GM18505 (cell line): Measurements from ENCODE around the gene CCNB1.
"Not testable (repeated sequence)": the region's sequence is repeated elsewhere in the genome, so short reads cannot be mapped to it uniquely, and the experiment has no call there.

Source experiments
- ATAC-seq: cut with Tn5 transposase; IDR thresholded peaks from one replicate; pipeline ENCODE4 v1.9.1; 2021; ENCODE audit not compliant: unreplicated experiment
- POLR2A ChIP-seq: IDR thresholded peaks from 4 replicates; pipeline ENCODE4 v1.6.1; 2011; ENCODE audit warnings: borderline replicate concordance; ENCODE audit not compliant: insufficient read depth, insufficient read length; ENCODE audit errors: extremely low read depth

The CCNB1 gene

DNA sequence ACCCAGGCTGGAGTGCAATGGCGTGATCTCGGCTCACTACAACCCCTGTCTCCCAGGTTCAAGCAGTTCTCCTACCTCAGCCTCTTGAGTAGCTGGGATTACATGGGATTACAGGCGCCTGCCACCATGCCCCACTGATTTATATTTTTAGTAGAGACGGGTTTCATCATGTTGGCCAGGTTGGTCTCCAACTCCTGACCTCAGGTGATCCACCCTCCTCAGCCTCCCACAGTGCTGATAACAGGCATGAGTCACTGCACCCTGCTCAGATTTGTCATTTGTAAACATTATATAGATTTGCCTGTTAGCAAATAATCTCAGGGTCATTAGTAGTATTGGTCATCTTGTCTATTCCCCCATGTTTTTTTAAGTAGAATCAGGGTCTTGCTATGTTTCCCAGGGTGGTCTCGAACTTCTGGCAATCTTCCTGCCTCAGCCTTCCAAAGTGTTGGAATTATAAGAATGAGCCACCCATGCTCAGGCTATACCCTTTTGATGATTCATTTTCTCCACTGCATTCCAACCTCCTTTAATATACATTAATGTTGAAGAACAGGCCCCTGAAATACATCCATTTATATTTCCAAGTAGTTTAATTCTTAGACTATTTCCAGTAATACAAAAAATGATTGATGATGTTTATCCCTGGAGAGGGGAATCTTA is 39.7 kb downstream of the CCNB1 start:
- ATAC-seq, result no peak
- no peak for TF ChIP-seq POLR2A

DNA sequence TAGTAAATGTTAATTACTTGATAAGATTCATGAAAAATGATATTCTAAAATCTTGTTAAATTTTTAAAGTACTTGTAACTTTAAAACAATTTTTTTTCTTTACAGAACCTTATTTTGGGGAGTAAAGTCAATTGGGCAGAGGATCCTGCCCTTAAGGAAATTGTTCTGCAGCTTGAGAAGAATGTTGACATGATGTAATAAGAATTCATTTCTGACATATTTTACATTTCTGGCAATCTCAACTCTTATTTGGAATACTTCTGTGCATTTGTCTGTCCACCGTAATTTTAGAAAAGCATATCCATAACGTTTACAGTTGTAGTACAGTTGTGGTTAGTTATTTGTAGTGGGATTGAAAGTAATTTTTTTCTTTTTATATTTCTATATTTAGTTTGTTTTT is 42.7 kb downstream of the CCNB1 start:
- ATAC-seq, result no peak
- no peak for TF ChIP-seq POLR2A

DNA sequence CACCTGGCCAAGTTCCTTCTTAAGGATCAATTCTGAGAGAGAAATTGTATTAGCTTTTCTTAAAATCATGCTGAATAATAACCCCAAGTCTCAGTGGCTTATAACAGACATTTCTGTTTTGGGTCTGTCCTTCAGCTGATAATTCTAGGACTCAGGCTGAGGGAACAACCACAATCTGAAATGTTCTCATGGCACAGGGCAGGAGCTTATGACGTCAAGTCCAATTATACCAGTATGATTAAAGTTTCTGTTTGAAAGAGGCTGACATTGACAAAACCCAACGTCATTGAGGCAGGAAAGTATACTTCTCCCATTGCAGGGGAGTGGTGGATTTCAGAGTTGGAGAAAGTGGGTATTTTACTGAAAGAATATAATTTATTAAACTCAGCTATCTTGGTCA is 44.2 kb downstream of the CCNB1 start:
- TF ChIP-seq POLR2A, result no peak
- ATAC-seq, result no peak

DNA sequence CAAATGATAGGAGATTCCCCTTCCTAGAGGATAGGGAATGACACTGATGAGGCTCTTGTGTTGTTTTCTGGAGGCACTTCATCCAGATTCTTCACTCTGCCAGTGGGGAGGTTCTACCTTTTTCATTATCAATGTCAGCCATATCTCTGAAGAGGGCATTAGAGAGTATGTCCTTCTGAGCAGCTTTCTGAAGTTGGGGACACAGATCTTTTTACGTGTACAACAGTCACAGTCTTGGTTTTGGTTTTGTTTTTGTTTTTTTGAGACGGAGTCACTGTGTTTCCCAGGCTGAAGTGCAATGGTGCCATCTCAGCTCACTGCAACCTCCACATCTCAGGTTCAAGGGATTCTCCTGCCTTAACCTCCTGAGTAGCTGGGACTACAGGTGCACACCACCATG is 45.1 kb downstream of the CCNB1 start:
- no peak for TF ChIP-seq POLR2A
- no peak for ATAC-seq

DNA sequence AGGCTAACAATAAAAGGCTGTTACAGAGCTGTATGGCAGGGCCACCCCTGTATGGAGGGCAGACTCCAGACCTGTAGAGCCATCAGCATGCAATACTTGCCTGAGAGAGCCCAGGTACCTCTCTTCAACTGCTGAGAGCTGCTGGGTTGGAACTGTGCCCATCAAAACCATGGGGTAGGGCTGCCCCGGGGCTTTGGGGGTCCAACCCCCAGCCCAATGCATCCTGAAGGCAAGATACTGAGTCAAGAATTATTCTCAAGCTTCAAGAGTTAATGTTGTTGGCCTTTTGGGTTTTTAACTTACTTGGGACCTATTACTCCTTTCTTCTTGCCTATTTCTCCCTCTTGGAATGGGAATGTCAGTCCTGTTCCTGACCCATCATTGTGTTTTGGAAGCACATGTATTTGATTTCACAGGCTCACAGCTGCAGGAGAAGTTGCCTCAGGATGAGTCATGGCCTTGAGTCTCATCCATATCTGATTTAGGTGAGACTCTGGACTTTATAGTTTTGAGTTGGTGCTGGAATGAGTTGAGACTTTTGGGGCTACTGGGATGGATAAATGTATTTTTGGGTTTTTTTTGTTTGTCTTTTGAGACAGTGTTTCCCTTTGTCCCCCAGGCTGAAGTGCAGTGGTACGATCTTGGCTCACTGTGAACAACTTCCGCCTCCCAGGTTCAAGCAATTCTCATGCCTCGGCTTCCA is 46.7 kb downstream of the CCNB1 start:
- TF ChIP-seq POLR2A, result no peak
- ATAC-seq, result no peak

DNA sequence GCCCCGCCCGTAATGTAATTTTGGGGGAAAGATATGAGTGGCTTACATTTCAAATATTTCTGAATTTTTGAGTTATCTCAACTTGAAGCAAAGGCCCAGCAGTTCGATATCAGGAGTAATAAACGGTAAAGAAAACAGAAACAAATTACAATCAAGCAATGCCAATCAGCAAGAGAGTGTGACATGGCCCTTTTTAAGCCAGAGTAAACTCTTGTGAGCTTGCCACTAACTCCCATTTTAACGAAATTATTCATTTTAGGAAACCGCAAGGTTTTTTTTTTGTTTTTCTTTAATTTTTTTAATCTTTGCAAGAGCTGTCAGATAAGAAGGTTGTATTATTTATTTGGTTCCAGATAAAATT is 50.2 kb downstream of the CCNB1 start:
- ATAC-seq, result no peak
- no peak for TF ChIP-seq POLR2A

DNA sequence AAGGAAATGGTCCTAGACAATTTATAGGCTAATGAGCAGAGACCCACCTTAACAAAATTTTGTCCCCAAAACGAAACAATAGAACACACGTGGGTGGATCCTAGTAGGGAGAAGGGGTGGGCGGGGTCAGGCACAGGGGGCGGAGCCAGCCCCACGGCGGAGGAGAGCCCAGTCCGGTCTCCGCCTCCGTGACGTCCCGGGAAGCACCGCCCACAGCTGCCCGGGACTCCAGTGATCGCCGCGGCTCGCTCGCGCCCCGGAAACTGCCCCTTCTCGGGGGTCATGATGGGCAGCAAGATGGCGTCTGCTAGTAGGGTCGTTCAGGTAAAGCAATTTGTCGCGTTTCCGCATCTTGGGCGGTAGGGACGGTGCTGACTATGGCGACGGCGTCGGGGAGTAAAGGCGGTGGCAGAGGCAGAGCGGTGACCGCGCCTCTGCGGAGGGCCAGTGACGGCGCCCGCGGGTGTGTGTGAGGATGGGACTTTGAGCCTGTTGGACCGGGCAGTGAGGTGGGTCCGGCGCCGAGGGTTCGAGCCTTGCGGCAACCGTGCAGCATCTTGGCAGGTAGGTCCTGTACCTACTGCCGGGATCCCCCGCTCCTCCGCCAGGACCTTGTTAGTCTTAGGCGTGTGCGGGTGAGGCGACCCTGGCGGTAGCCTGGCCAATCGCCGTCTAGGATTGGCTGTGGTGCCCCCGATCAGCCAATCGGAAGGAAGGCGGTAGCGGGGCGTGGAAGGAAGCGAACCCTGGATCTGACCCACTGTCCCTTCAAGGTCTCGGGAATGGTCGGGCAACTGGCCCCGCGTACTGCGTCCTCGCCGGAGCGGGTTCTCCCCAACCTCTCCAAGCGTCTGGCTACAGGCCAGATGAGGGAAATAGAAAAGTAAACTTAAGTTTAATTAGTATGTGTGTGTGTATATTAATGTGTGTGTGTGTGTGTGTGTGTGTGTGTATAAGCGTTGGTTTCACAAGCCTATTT is 50.9 kb downstream of the CCNB1 start:
- peak; percentile 78 for TF ChIP-seq POLR2A

DNA sequence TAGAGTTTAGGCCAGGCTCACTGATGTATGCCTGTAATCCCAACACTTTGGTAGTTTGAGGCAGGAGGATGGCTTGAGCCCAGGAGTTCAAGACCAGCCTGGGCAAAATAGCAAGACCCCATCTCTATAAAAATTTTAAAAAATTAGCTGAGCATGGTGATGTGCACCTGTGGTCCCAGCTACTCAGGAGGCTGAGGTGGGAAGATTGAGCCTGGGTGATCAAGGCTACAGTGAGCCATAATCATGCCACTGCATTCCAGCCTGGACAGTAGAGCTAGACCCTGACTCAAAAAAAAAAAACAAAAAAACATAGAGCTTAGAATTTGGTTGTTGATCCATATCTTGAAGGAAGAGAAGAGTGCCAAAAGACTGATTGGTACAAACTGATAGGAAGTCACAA is 53.0 kb downstream of the CCNB1 start:
- ATAC-seq, result no peak
- no peak for TF ChIP-seq POLR2A

More for the DNA sequence above, 50.9 kb downstream of the CCNB1 start:
- peak; percentile 90 for ATAC-seq

DNA sequence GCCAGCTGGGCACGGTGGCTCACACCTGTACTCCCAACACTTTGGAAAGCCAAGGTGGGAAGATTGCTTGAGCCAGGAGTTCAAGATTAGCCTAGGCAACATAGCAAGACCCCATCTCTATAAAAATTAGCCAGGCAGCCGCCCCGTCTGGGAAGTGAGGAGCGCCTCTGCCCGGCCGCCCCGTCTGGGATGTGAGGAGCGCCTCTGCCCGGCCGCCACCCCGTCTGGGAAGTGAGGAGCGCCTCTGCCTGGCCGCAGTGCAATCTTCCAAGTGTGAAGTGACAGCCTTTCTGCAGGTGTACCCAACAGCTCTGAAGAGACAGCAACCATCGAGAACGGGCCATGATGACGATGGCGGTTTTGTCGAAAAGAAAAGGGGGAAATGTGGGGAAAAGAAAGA is 53.4 kb downstream of the CCNB1 start:
- not testable (repeated sequence) for ATAC-seq

DNA sequence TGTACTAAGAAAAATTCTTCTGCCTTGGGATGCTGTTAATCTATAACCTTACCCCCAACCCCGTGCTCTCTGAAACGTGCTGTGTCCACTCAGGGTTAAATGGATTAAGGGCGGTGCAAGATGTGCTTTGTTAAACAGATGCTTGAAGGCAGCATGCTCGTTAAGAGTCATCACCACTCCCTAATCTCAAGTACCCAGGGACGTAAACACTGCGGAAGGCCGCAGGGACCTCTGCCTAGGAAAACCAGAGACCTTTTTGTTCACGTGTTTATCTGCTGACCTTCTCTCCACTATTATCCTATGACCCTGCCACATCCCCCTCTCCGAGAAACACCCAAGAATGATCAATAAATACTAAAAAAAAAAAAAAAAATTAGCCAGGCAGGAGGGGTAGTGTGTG is 53.9 kb downstream of the CCNB1 start:
- ATAC-seq, result not testable (repeated sequence)

DNA sequence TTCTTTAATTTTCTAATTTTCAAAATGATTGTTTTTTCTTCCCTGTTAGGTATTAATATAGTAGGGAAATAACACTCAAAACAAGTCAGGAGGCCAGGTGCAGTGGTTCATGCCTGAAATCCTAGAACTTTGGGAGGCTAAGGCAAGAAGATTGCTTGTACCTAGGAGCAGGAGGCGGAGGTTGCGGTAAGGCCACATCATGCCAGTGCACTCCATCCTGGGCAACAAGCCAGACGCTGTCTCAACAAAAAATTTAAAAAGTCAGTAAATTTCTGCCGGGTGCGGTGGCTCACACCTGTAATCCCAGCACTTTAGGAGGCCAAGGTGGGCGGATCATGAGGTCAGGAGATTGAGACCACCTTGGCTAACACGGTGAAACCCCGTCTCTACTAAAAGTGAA is 57.6 kb downstream of the CCNB1 start:
- TF ChIP-seq POLR2A, result no peak
- ATAC-seq, result no peak

DNA sequence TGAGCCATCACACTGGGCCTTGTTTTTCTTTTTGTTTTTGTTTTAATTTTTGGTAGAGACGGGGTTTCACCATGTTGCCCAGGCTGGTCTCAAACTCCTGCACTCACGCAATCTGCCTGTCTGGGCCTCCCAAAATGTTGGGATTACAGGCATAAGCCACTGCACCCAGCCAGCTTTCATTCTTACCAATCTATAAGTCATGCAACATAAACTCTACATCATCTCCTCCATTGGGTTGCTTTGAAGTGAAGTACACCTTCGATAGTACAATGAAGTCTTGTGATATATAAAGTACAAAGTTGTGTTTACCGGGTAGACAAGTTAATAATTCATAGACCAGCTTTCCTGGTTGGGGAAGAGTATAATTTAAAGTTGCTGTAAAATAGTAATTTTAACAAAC is 58.9 kb downstream of the CCNB1 start:
- TF ChIP-seq POLR2A, result no peak
- ATAC-seq, result no peak
